Measurements from ENCODE around the gene SRMS. TPM values are rescaled to one million over a fixed set of nuclear protein-coding genes. Genes with fewer than 3 reads are reported as not detected.

Gene SRMS
- total RNA-seq, 2 donors from 2014 or later: not detected

- H3K9me3 ChIP-seq: no peaks in the 10 kb centered on the region
- ATAC-seq (ENCODE audit: insufficient number of reproducible peaks, low FRiP score, low read depth): no peak
- TF ChIP-seq CTCF (IDR thresholded peaks at IDR 0.05): no peak
- no peaks in the 10 kb centered on the region for H3K27me3 ChIP-seq (replicated peaks; ENCODE audit: insufficient read depth)
- no peak for DNase-seq (ENCODE audit: low spot score)
- H3K36me3 ChIP-seq: no peaks in the 10 kb centered on the region
- H3K27ac ChIP-seq: no peak overlapping the region
- H3K4me3 ChIP-seq: no peak overlapping the region
- H3K4me1 ChIP-seq (ENCODE audit: control insufficient read depth in 1 of 2, low read depth in 2 of 2): peaks cover 5 to 11% of the 10 kb centered on the region in 2 donors
These were observed 44.8 kb downstream of the SRMS start for GRCh38 chr20:63502671-63503172.

- ATAC-seq (ENCODE audit: insufficient number of reproducible peaks, low FRiP score, low read depth): no peak
- Histone ChIP-seq H3K27me3 (replicated peaks; ENCODE audit: insufficient read depth) (no peaks in the 10 kb centered on the region), H3K9me3 (no peaks in the 10 kb centered on the region), H3K36me3 (no peaks in the 10 kb centered on the region), H3K27ac (no peak overlapping the region), H3K4me1 (ENCODE audit: control insufficient read depth in 1 of 2, low read depth in 2 of 2) (peaks cover 5 to 15% of the 10 kb centered on the region in 2 donors), H3K4me3 (no peak overlapping the region)
- no peak for TF ChIP-seq CTCF (IDR thresholded peaks at IDR 0.05)
- no peak for DNase-seq (ENCODE audit: low spot score)
These were observed 45.5 kb downstream of the SRMS start for GRCh38 chr20:63501818-63502670.

GRCh38 chr20:63500902-63501817 lies 46.4 kb downstream of the SRMS start:
- H3K4me1 ChIP-seq (ENCODE audit: control insufficient read depth in 1 of 2, low read depth in 2 of 2): peaks cover 5 to 24% of the 10 kb centered on the region in 2 donors
- no peaks in the 10 kb centered on the region for H3K9me3 ChIP-seq
- H3K27ac ChIP-seq: no peak overlapping the region
- DNase-seq (ENCODE audit: low spot score) (no peak), ATAC-seq (ENCODE audit: insufficient number of reproducible peaks, low FRiP score, low read depth) (no peak)
- no peak overlapping the region for H3K4me3 ChIP-seq
- no peaks in the 10 kb centered on the region for H3K27me3 ChIP-seq (replicated peaks; ENCODE audit: insufficient read depth)
- H3K36me3 ChIP-seq: no peaks in the 10 kb centered on the region
- TF ChIP-seq CTCF (IDR thresholded peaks at IDR 0.05): no peak

GRCh38 chr20:63500151-63500901 lies 47.2 kb downstream of the SRMS start:
- H3K27me3 ChIP-seq (replicated peaks; ENCODE audit: insufficient read depth): no peaks in the 10 kb centered on the region
- TF ChIP-seq CTCF (IDR thresholded peaks at IDR 0.05): no peak
- ATAC-seq (ENCODE audit: insufficient number of reproducible peaks, low FRiP score, low read depth) (no peak), DNase-seq (ENCODE audit: low spot score) (no peak)
- H3K4me3 ChIP-seq: no peak overlapping the region
- H3K27ac ChIP-seq: no peak overlapping the region
- H3K9me3 ChIP-seq: no peaks in the 10 kb centered on the region
- no peaks in the 10 kb centered on the region for H3K36me3 ChIP-seq
- H3K4me1 ChIP-seq (ENCODE audit: control insufficient read depth in 1 of 2, low read depth in 2 of 2): peaks cover 5 to 24% of the 10 kb centered on the region in 2 donors

Data from thoracic aorta (tissue), 2 donors.